ENCODE data around the gene LIMA1. TPM values are rescaled to one million over a fixed set of nuclear protein-coding genes. Genes with fewer than 3 reads are reported as not detected.

Gene LIMA1
- total and polyA plus RNA-seq, 2 of the 4 experiments (the other 2 are of a cell fraction): 126 to 163 TPM

- H3K4me1 ChIP-seq (ENCODE audit: control insufficient read depth, insufficient read depth, low read length): no peaks in the 10 kb centered on the region
- no peak overlapping the region for H3K18ac ChIP-seq (ENCODE audit: low read depth, low read length)
- no peak overlapping the region for H3K14ac ChIP-seq (replicated peaks; ENCODE audit: low read depth, low read length)
- no peak overlapping the region for H2BK120ac ChIP-seq (ENCODE audit: low read depth, low read length)
- no peak overlapping the region for H2AK5ac ChIP-seq (ENCODE audit: low read depth, low read length)
- intact Hi-C loops (cut with micrococcal nuclease) (no loop called here), in situ Hi-C loops (cut with MboI; ENCODE audit: low sequenced_read_pairs) (no loop called here), dilution Hi-C loops (cut with HindIII; ENCODE audit: low sequenced_read_pairs, unreplicated experiment) (no loop called here)
- H3K9me1 ChIP-seq (ENCODE audit: insufficient read depth, low read length): no peaks in the 10 kb centered on the region; the same call in 1 of the 2 replicates
- no peak overlapping the region for H3K23ac ChIP-seq (ENCODE audit: low read depth, low read length)
- H4K8ac ChIP-seq (ENCODE audit: low read depth in 2 of 2, low read length in 2 of 2): no peak overlapping the region
- no TSS peak for BruUV-seq (replicated peaks)
- peaks cover 4 to 49% of the 10 kb centered on the region in 2 experiments for H3K79me1 ChIP-seq (ENCODE audit: low read depth in 1 of 2, low read length in 2 of 2)
- no peaks in the 10 kb centered on the region for H3K9me3 ChIP-seq (ENCODE audit: control insufficient read depth, insufficient read depth, low read length)
- no peak overlapping the region for H4K91ac ChIP-seq (ENCODE audit: insufficient read depth, low read depth, low read length)
- ChIA-PET CTCF (no interaction called here), POLR2A (ENCODE audit: unreplicated experiment) (no interaction called here)
- no peak overlapping the region for H2BK20ac ChIP-seq (ENCODE audit: low read depth, low read length)
- no peak overlapping the region for H4K5ac ChIP-seq (ENCODE audit: low read depth, low read length)
- H2AK9ac ChIP-seq (replicated peaks; ENCODE audit: low read depth, low read length, poor library complexity): no peak overlapping the region
- H3K4me2 ChIP-seq (ENCODE audit: low read depth, low read length): no peak overlapping the region
- no peak overlapping the region for H3K27ac ChIP-seq (ENCODE audit: insufficient read depth, low read length)
- ATAC-seq (ENCODE audit: low read depth) (no peak), DNase-seq (no peak)
- H2BK5ac ChIP-seq (ENCODE audit: low read depth, low read length, poor library complexity, severe bottlenecking): no peak overlapping the region
- no peak overlapping the region for H2BK15ac ChIP-seq (ENCODE audit: low read depth, low read length)
- no peak overlapping the region for H3K4ac ChIP-seq (ENCODE audit: low read depth, low read length)
- no peaks in the 10 kb centered on the region for H3K27me3 ChIP-seq (ENCODE audit: control insufficient read depth, insufficient read depth, low read length)
- no peak for TF ChIP-seq FOS (IDR thresholded peaks at IDR 0.05; ENCODE audit: low read depth, low read length)
- no peak for TF ChIP-seq RAD21 (IDR thresholded peaks at IDR 0.05; ENCODE audit: low read length)
- TF ChIP-seq CHD1 (IDR thresholded peaks at IDR 0.05; ENCODE audit: low read depth, low read length): no peak
- no peak for TF ChIP-seq CEBPB (IDR thresholded peaks at IDR 0.05; ENCODE audit: low read depth, low read length)
- TF ChIP-seq MAFK (IDR thresholded peaks at IDR 0.05; ENCODE audit: low read depth, low read length): no peak
- no peak for TF ChIP-seq ELK1 (IDR thresholded peaks at IDR 0.05; ENCODE audit: borderline replicate concordance, low read depth, low read length)
- TF ChIP-seq BHLHE40 (IDR thresholded peaks at IDR 0.05; ENCODE audit: low read depth, low read length): no peak
- no peak for TF ChIP-seq MAZ (IDR thresholded peaks at IDR 0.05; ENCODE audit: borderline replicate concordance, low read depth, low read length)
- no peak for TF ChIP-seq USF2 (IDR thresholded peaks at IDR 0.05; ENCODE audit: low read depth, low read length)
- TF ChIP-seq CTCF (conservative IDR thresholded peaks at IDR 0.05; ENCODE audit: low read depth, low read length): no peak
- no peak for TF ChIP-seq NFE2L2 (IDR thresholded peaks at IDR 0.05; ENCODE audit: low read depth, low read length)
- no peak for TF ChIP-seq MXI1 (IDR thresholded peaks at IDR 0.05; ENCODE audit: borderline replicate concordance, low read depth, low read length)
- TF ChIP-seq RCOR1 (IDR thresholded peaks at IDR 0.05; ENCODE audit: insufficient replicate concordance, low read length): no peak
- no peak for TF ChIP-seq POLR2A (IDR thresholded peaks at IDR 0.05; ENCODE audit: low read depth, low read length)
- no peak for TF ChIP-seq RFX5 (IDR thresholded peaks at IDR 0.05; ENCODE audit: low read depth, low read length)
- TF ChIP-seq SMC3 (IDR thresholded peaks at IDR 0.05; ENCODE audit: low read depth, low read length): no peak
- no peak overlapping the region for H3K9ac ChIP-seq (ENCODE audit: low read depth, low read length)
- H3K36me3 ChIP-seq (ENCODE audit: control insufficient read depth, insufficient read depth, low read length): peaks cover 33% of the 10 kb centered on the region
- H3K56ac ChIP-seq (ENCODE audit: extremely low read depth, insufficient read depth, low read length): no peak overlapping the region
- H4K20me1 ChIP-seq (ENCODE audit: insufficient read depth, low read length): peaks cover 5% of the 10 kb centered on the region; the same call in 1 of the 2 replicates
- H3K4me3 ChIP-seq (ENCODE audit: insufficient read depth, low read depth, low read length): no peak overlapping the region
- H2AFZ ChIP-seq (replicated peaks; ENCODE audit: low read length, poor library complexity): no peak overlapping the region
- no CpG with 5 or more reads among the region's 2 CpGs for whole genome bisulfite sequencing, 2 experiments (ENCODE audit: extremely low coverage in 2 of 2, insufficient read length in 1 of 2)
Measured at GRCh38 chr12:50127546-50127945, 155.8 kb downstream of the LIMA1 start.

Data from IMR-90 (cell line).